CD4-positive, alpha-beta T cell treated with Interleukin-4 for 1 hour (primary cell): Measurements from ENCODE around the gene AACS.

Source experiments
- DNase-seq, 2 donors: peaks; one replicate each; pipeline ENCODE4 v3.0.0-alpha.2; 2020 to 2022

AACS gene

DNA sequence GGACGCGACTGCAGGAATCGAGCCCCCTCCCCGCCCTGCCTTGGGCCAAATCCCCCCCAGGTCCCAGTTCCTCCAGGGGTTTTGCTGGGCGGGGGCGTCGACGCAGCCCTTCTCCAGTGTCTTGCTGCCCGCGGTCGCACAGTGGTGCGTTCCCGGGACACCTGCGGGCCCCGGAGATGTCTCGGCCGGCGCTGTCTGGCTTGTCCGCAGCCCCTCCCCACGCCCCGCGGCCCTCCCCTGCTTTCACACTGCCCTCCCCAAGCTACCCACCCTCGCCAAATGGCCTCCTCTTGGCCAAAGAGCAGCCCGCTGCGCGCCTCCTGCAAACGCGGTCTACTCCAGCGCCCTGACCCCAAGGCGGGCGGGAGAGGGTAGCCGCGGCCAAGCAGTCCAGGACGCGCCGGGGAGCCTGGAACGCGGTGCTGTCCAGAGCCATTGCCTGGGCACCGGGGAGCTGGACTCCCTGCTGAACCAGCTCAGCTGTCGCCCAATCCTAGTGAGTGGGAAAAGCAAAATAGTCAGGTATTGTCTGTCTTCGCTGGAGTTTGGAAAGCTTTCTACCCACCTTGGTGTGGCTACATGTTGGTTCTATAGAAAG is 122.0 kb downstream of the AACS start:
- DNase-seq = no peak

DNA sequence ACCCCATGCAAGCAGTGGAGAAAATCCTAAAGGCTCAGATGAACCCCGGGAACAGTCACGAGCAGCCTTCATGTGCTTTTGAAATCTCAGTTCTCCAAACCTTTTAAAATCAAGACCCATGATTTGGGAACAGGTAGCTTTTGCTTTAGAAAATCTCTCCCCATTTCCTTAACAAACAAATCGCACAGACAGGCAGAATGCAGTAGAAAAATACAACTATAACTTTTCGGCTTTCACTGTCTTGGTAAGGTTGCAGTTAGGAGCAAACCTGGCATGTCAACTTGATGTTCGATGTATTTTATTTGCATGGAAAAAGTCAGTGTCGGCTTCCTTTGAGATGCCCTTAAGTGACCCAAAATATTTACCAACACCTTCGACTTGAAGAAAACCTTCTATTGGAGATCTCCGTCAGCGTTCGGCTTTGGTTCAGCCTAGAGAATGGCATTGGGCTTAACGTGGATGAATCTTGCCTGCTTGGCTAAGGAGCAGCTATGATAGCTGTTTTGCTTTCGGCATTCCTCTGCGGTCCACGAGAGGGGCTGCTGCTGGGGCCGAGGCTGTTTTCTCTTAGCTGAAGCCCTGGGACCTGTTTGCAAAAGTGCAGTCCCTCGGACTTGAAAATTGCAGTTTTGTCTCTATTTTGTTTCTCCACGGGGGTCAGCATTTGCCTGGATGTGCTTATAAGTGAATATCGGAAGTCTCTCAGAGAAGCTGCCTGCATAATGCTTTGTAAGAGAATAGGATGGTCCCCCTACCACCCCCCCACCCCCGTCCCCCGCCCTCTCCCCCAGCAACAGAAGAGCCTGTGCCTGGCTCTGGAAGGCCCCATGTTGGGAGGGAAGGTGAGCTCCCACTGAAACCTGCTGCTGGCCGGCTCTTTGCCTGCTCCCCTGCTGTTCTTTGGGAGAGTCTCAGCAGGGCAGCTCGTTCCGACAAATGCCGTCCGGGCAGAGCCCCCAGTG is 122.8 kb downstream of the AACS start:
- no peak for DNase-seq

DNA sequence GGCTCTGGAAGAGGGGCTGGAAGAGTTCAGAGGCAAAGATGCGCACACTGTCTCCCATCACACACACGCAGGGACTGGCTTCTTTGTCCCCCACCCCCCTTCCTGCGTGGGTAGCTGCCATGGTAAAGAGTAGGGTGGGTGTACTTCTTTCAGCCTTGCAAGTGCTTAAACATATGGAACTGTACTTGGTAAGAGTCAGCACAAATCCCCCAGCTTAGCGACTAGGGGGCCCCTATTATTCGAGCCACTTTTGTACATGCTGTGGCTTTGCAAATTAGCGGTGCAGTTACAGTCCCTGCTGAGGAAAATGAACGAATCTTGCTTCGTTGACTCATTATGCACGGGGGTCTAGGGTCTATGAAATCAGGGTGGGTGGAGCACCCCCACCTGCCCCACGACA is 123.8 kb downstream of the AACS start:
- DNase-seq = no peak

DNA sequence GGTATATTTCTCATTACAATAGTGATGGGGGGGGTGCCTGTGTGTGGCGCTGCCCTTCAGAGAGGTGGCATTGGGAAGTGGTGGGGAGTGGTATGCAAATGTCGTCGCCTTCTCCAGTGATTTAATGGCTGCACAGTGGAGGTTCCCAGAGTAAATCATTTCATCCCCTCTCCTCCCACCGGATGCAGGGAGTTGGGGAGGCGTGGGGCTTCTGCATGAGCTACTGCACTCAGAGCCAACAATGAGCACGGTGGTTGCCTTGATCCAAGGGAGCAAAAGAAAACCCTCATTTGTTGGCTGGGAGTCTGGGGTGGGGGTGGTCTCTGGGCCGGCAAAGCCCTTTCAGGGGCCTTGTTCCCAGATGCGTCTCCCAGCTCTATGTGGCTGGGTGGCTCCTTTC is 124.3 kb downstream of the AACS start:
- DNase-seq = no peak

DNA sequence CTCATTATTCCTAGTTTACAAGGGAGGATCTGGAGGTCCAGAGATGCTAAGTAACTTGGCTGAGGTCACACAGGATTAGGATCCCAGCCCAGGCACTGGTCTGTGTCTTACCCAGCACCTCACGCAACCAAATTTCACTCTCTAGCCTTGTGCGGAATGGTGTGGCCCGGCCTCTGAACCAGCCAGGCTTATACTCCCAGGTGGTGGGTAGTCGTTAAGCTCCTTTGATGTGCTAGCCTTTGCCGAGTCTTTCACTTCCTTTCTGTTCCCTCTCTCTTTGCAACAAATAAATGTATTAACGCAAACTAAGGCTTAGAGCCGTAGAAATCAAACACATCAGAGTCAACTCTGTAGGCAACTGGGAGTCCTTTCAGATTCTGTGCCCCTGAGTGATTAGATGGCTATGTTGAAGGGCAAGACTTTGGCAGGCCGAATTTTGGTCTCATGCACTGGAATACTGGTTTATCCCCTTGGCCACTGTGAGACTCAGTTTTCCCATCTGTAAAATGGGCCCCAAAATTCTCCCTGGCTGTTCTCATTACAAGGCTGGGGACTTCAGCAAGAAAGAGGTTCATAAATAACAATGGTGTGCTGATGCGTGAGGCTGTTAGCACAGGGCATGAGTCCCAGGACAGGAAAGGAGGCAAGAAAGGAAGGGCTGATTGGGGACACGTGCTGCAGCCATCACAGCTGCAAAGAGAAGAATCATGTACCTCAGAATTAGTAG is 126.3 kb downstream of the AACS start:
- no peak for DNase-seq

- DNase-seq = no peak
Observed at GRCh38 chr12:125192690-125193221, 127.5 kb downstream of the AACS start.
